ENCODE measurements around the gene LZTR1.
"Not testable (repeated sequence)": the region's sequence is repeated elsewhere in the genome, so short reads cannot be mapped to it uniquely, and the experiment has no call there.

LZTR1 gene

GRCh38 chr22:20998411-20999336 lies 16.6 kb downstream of the LZTR1 start:
- Mint-ChIP-seq H3K27ac (peak overlapping the region; percentile 45), H3K4me3 (no peak overlapping the region), H3K27me3 (ENCODE audit: low read depth) (no peaks in the 10 kb centered on the region), H3K36me3 (ENCODE audit: low read depth) (peaks cover 13% of the 10 kb centered on the region), H3K4me1 (ENCODE audit: low read depth) (peaks cover 7% of the 10 kb centered on the region), H3K9me3 (no peaks in the 10 kb centered on the region)
- no peak for DNase-seq (ENCODE audit: low spot score)

- H3K4me3 Mint-ChIP-seq, result peak overlapping the region; percentile 95
- no peaks in the 10 kb centered on the region for H3K9me3 Mint-ChIP-seq
- peaks cover 7% of the 10 kb centered on the region for H3K4me1 Mint-ChIP-seq (ENCODE audit: low read depth)
- no peak for DNase-seq (ENCODE audit: low spot score)
- H3K36me3 Mint-ChIP-seq (ENCODE audit: low read depth), result peaks cover 13% of the 10 kb centered on the region
- peak overlapping the region; percentile 73 for H3K27ac Mint-ChIP-seq
- no peaks in the 10 kb centered on the region for H3K27me3 Mint-ChIP-seq (ENCODE audit: low read depth)
These were observed 17.5 kb downstream of the LZTR1 start for GRCh38 chr22:20999350-21000206.

GRCh38 chr22:21000207-21000986 lies 18.3 kb downstream of the LZTR1 start:
- Mint-ChIP-seq H3K36me3 (ENCODE audit: low read depth) (peaks cover 13% of the 10 kb centered on the region), H3K4me1 (ENCODE audit: low read depth) (peaks cover 7% of the 10 kb centered on the region), H3K4me3 (peak overlapping the region; percentile 95), H3K27me3 (ENCODE audit: low read depth) (no peaks in the 10 kb centered on the region), H3K27ac (peak overlapping the region; percentile 99), H3K9me3 (no peaks in the 10 kb centered on the region)
- no peak for DNase-seq (ENCODE audit: low spot score)

- H3K27me3 Mint-ChIP-seq (ENCODE audit: low read depth), result no peaks in the 10 kb centered on the region
- DNase-seq (ENCODE audit: low spot score), result no peak
- peaks cover 12% of the 10 kb centered on the region for H3K36me3 Mint-ChIP-seq (ENCODE audit: low read depth)
- H3K27ac Mint-ChIP-seq, result peak overlapping the region; percentile 99
- H3K9me3 Mint-ChIP-seq, result no peaks in the 10 kb centered on the region
- peaks cover 7% of the 10 kb centered on the region for H3K4me1 Mint-ChIP-seq (ENCODE audit: low read depth)
- peak overlapping the region; percentile 95 for H3K4me3 Mint-ChIP-seq
These were observed 19.0 kb downstream of the LZTR1 start for GRCh38 chr22:21000987-21001600.

- H3K9me3 Mint-ChIP-seq, result no peaks in the 10 kb centered on the region
These were observed 19.7 kb downstream of the LZTR1 start, which contains the start of gene THAP7 for GRCh38 chr22:21001601-21002325. TSS of gene THAP7 (minus strand) at chr22:21002118. CDS start at chr22:21001911, 207 bp downstream.

GRCh38 chr22:21003782-21004181 lies 21.7 kb downstream of the LZTR1 start:
- no peaks in the 10 kb centered on the region for H3K27me3 Mint-ChIP-seq (ENCODE audit: low read depth)
- no peak for DNase-seq (ENCODE audit: low spot score)
- no peak overlapping the region for H3K27ac Mint-ChIP-seq
- no peaks in the 10 kb centered on the region for H3K9me3 Mint-ChIP-seq
- peak overlapping the region; percentile 95 for H3K4me3 Mint-ChIP-seq
- H3K36me3 Mint-ChIP-seq (ENCODE audit: low read depth), result peaks cover 4% of the 10 kb centered on the region
- peaks cover 7% of the 10 kb centered on the region for H3K4me1 Mint-ChIP-seq (ENCODE audit: low read depth)

More at GRCh38 chr22:21001601-21002325, 19.7 kb downstream of the LZTR1 start, which contains the start of gene THAP7:
- H3K36me3 Mint-ChIP-seq (ENCODE audit: low read depth), result peaks cover 10% of the 10 kb centered on the region
- DNase-seq (ENCODE audit: low spot score), result peak; percentile 97
- peak within 1 kb of the TSS; percentile 95 for H3K4me3 Mint-ChIP-seq
- peaks cover 7% of the 10 kb centered on the region for H3K4me1 Mint-ChIP-seq (ENCODE audit: low read depth)
- peak within 1 kb of the TSS; percentile 99 for H3K27ac Mint-ChIP-seq
- H3K27me3 Mint-ChIP-seq (ENCODE audit: low read depth), result no peaks in the 10 kb centered on the region

GRCh38 chr22:21009208-21009607 lies 27.1 kb downstream of the LZTR1 start:
- not testable (repeated sequence) for H3K4me1 Mint-ChIP-seq (ENCODE audit: low read depth); H3K27me3 Mint-ChIP-seq (ENCODE audit: low read depth); H3K36me3 Mint-ChIP-seq (ENCODE audit: low read depth); H3K4me3 Mint-ChIP-seq; H3K27ac Mint-ChIP-seq; H3K9me3 Mint-ChIP-seq; DNase-seq (ENCODE audit: low spot score)

- Mint-ChIP-seq H3K27ac (no peak overlapping the region), H3K4me3 (no peak overlapping the region), H3K27me3 (ENCODE audit: low read depth) (peaks cover 5% of the 10 kb centered on the region), H3K9me3 (no peaks in the 10 kb centered on the region), H3K36me3 (ENCODE audit: low read depth) (no peaks in the 10 kb centered on the region), H3K4me1 (ENCODE audit: low read depth) (peaks cover 10% of the 10 kb centered on the region)
- no peak for DNase-seq (ENCODE audit: low spot score)
These were observed 27.7 kb downstream of the LZTR1 start for GRCh38 chr22:21009638-21010425.

- Mint-ChIP-seq H3K4me3 (no peak overlapping the region), H3K27me3 (ENCODE audit: low read depth) (peaks cover 7% of the 10 kb centered on the region), H3K27ac (no peak overlapping the region), H3K36me3 (ENCODE audit: low read depth) (no peaks in the 10 kb centered on the region), H3K9me3 (no peaks in the 10 kb centered on the region), H3K4me1 (ENCODE audit: low read depth) (peaks cover 15% of the 10 kb centered on the region)
- DNase-seq (ENCODE audit: low spot score), result no peak
These were observed 28.5 kb downstream of the LZTR1 start for GRCh38 chr22:21010426-21011113.

GRCh38 chr22:21012446-21013407 lies 30.6 kb downstream of the LZTR1 start:
- Mint-ChIP-seq H3K4me3 (no peak overlapping the region), H3K36me3 (ENCODE audit: low read depth) (no peaks in the 10 kb centered on the region), H3K9me3 (no peaks in the 10 kb centered on the region), H3K27ac (no peak overlapping the region), H3K27me3 (ENCODE audit: low read depth) (peaks cover 7% of the 10 kb centered on the region), H3K4me1 (ENCODE audit: low read depth) (peaks cover 15% of the 10 kb centered on the region)
- no peak for DNase-seq (ENCODE audit: low spot score)

- Mint-ChIP-seq H3K4me1 (ENCODE audit: low read depth) (peaks cover 15% of the 10 kb centered on the region), H3K36me3 (ENCODE audit: low read depth) (no peaks in the 10 kb centered on the region), H3K27ac (peak overlapping the region; percentile 76), H3K4me3 (peak overlapping the region; percentile 86), H3K9me3 (no peaks in the 10 kb centered on the region), H3K27me3 (ENCODE audit: low read depth) (peaks cover 7% of the 10 kb centered on the region)
- no peak for DNase-seq (ENCODE audit: low spot score)
These were observed 31.6 kb downstream of the LZTR1 start for GRCh38 chr22:21013657-21014201.
